Activated CD4-positive, alpha-beta memory T cell treated with anti-CD3 and anti-CD28 coated beads, Interleukin-2, amount 10 ng/mL, durations not matched to agents 7 days and 5 days (primary cell): ENCODE results near the gene HEG1. TPM values are rescaled to one million over a fixed set of nuclear protein-coding genes. Genes with fewer than 3 reads are reported as not detected.

ENCODE experiments used
- CTCF ChIA-PET: fragments of 350-600 bp; sonication (Branson Sonifier 250); formaldehyde crosslinking; loops from one replicate; lab custom pipeline; 2021; ENCODE audit warnings: antibody characterized with exemption, inconsistent platforms; lab: Charles Lee
- POLR2A ChIA-PET: fragments of 350-600 bp; sonication (Branson Sonifier 250); formaldehyde crosslinking; loops from one replicate; lab custom pipeline; 2021; ENCODE audit warnings: antibody characterized with exemption; lab: Charles Lee
- DNase-seq: peaks from one replicate; pipeline ENCODE4 v3.0.0-alpha.2; 2020
- H3K27ac Mint-ChIP-seq: one replicate; pipeline ENCODE4 v1.8.0; 2021; ENCODE audit warnings: mild to moderate bottlenecking, mixed read lengths
- H3K27me3 Mint-ChIP-seq: one replicate; pipeline ENCODE4 v1.8.0; 2021; ENCODE audit warnings: mixed read lengths
- H3K36me3 Mint-ChIP-seq: one replicate; pipeline ENCODE4 v1.8.0; 2021; ENCODE audit warnings: low read depth, mixed read lengths
- H3K4me1 Mint-ChIP-seq: one replicate; pipeline ENCODE4 v1.8.0; 2021; ENCODE audit warnings: mixed read lengths
- H3K4me3 Mint-ChIP-seq: one replicate; pipeline ENCODE4 v1.8.0; 2021; ENCODE audit warnings: mild to moderate bottlenecking, mixed read lengths
- H3K9me3 Mint-ChIP-seq: one replicate; pipeline ENCODE4 v1.8.0; 2021; ENCODE audit warnings: mixed read lengths
- total RNA-seq, 2 experiments: library from RNA; stranded (reverse); gene quantifications; one replicate each; pipeline ENCODE4 v1.2.3, GENCODE V29; 2021

Gene HEG1
- total RNA-seq, 2 experiments from 2014 or later = 26.7 to 27.7 TPM

- ChIA-PET POLR2A (no interaction called here), CTCF (no interaction called here)
- H3K4me1 Mint-ChIP-seq = no peaks in the 10 kb centered on the region
- H3K27me3 Mint-ChIP-seq = no peaks in the 10 kb centered on the region
- H3K27ac Mint-ChIP-seq = no peak overlapping the region
- H3K4me3 Mint-ChIP-seq = no peak overlapping the region
- no peak for DNase-seq
- peaks cover 63% of the 10 kb centered on the region for H3K36me3 Mint-ChIP-seq
- no peaks in the 10 kb centered on the region for H3K9me3 Mint-ChIP-seq
These were observed 54.0 kb downstream of the HEG1 start for GRCh38 chr3:125001557-125002413.

DNA sequence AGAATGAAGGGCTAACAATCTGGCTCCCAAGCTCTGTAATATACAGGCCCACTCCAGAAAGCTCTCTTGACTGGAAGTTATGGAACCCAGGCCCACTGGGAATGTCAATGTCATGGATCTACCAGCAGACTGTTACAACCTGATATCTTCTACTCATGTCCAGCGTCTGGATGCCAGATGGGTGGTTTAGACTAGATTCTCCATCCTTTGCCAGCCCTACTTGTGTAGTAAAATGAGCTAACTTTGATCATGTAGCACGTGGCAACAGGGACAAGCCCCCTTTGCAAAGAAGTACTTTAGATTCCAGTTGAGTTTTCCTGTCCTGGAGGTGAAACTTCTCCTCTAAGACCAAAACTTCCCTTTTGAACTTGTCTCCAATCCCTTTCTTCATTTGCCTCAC, 55.1 kb downstream of the HEG1 start:
- CTCF ChIA-PET = no interaction called here
- H3K27ac Mint-ChIP-seq = no peak overlapping the region
- no peaks in the 10 kb centered on the region for H3K9me3 Mint-ChIP-seq
- POLR2A ChIA-PET = interaction anchor here (1.1 kb wide), 1 partner anchor 14 kb away, joined by 3 read pairs; no protein-coding TSS in a partner anchor
- peaks cover 8% of the 10 kb centered on the region for H3K4me1 Mint-ChIP-seq
- peaks cover 65% of the 10 kb centered on the region for H3K36me3 Mint-ChIP-seq
- H3K4me3 Mint-ChIP-seq = no peak overlapping the region
- no peaks in the 10 kb centered on the region for H3K27me3 Mint-ChIP-seq
- DNase-seq = no peak

GRCh38 chr3:124999897-125000435, 55.8 kb downstream of the HEG1 start:
- POLR2A ChIA-PET = interaction anchor here (1.1 kb wide), 1 partner anchor 13 kb away, joined by 3 read pairs; no protein-coding TSS in a partner anchor
- CTCF ChIA-PET = no interaction called here
- Mint-ChIP-seq H3K36me3 (peaks cover 60% of the 10 kb centered on the region), H3K4me1 (peaks cover 13% of the 10 kb centered on the region), H3K27me3 (no peaks in the 10 kb centered on the region), H3K27ac (no peak overlapping the region), H3K9me3 (no peaks in the 10 kb centered on the region), H3K4me3 (no peak overlapping the region)
- DNase-seq = no peak

DNA sequence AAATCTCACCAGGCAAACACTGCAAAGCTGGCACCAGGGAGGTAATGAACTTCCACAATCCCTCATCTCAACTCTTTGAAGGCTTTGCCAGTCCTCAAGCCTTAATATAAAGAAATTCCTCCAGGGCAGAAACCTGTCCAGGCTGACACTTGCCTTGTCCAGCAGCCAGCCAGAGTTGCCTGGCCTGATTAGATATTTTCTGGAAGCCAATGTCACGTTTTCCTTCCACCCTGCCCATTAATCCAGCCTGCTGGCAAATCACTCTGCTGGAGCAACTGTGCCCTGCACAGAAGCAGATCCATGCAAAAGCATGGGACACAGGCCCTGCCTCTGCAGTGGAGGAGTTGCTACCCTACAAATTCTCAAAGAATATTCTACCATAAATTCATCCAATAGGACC, 56.5 kb downstream of the HEG1 start:
- Mint-ChIP-seq H3K4me3 (no peak overlapping the region), H3K27ac (no peak overlapping the region), H3K9me3 (no peaks in the 10 kb centered on the region), H3K4me1 (peaks cover 13% of the 10 kb centered on the region), H3K27me3 (no peaks in the 10 kb centered on the region), H3K36me3 (peaks cover 54% of the 10 kb centered on the region)
- no peak for DNase-seq
- POLR2A ChIA-PET = no interaction called here
- CTCF ChIA-PET = interaction anchor here (1.3 kb wide), 1 partner anchor 437 kb away, joined by 4 read pairs; no protein-coding TSS in a partner anchor

DNA sequence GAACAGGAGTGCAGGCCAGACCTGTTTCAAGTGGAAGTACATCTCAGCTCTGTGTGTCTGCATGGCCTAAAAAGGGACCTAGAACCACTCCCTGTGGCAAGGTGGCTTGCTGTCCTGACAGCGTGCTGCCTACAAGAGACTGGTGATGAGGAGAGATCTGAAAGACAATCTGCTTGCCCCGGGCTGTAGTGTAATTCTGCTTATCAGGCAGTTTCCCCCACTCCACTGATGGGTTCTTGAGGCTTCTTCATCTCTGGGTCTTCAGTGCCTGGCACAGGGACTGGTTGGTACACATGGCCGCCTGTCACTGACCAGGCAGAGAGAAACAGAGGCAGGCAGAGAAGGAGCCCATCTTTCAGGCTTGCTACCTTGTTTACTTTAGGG, 57.6 kb downstream of the HEG1 start:
- Mint-ChIP-seq H3K9me3 (no peaks in the 10 kb centered on the region), H3K4me1 (peaks cover 21% of the 10 kb centered on the region), H3K4me3 (no peak overlapping the region), H3K27ac (no peak overlapping the region), H3K27me3 (no peaks in the 10 kb centered on the region), H3K36me3 (peaks cover 49% of the 10 kb centered on the region)
- DNase-seq = no peak
- ChIA-PET POLR2A (no interaction called here), CTCF (interaction anchor here (1.3 kb wide), 1 partner anchor 439 kb away, joined by 4 read pairs; no protein-coding TSS in a partner anchor)

- H3K36me3 Mint-ChIP-seq = peaks cover 43% of the 10 kb centered on the region
- CTCF ChIA-PET = interaction anchor here (3.3 kb wide), 1 partner anchor 439 kb away, joined by 19 read pairs; no protein-coding TSS in a partner anchor
- no peak overlapping the region for H3K27ac Mint-ChIP-seq
These were observed 58.2 kb downstream of the HEG1 start for GRCh38 chr3:124997303-124998246.

GRCh38 chr3:124995460-124995994, 60.3 kb downstream of the HEG1 start:
- ChIA-PET POLR2A (interaction anchor here (0.7 to 1.4 kb wide), 2 partner anchors 206 to 429 kb away, joined by 3 read pairs; no protein-coding TSS in a partner anchor), CTCF (interaction anchor here (0.7 to 3.3 kb wide), 14 partner anchors 8 to 591 kb away, joined by 3 to 19 read pairs (median 4); no protein-coding TSS in a partner anchor)
- Mint-ChIP-seq H3K36me3 (peaks cover 36% of the 10 kb centered on the region), H3K27ac (peak overlapping the region; percentile 36), H3K27me3 (no peaks in the 10 kb centered on the region), H3K4me3 (no peak overlapping the region), H3K4me1 (peaks cover 21% of the 10 kb centered on the region), H3K9me3 (no peaks in the 10 kb centered on the region)
- DNase-seq = peak; percentile 65

More at GRCh38 chr3:124997303-124998246, 58.2 kb downstream of the HEG1 start:
- no peaks in the 10 kb centered on the region for H3K27me3 Mint-ChIP-seq
- peaks cover 21% of the 10 kb centered on the region for H3K4me1 Mint-ChIP-seq
- H3K4me3 Mint-ChIP-seq = no peak overlapping the region
- DNase-seq = no peak
- H3K9me3 Mint-ChIP-seq = no peaks in the 10 kb centered on the region
- POLR2A ChIA-PET = no interaction called here

GRCh38 chr3:124993466-124993865, 62.3 kb downstream of the HEG1 start:
- Mint-ChIP-seq H3K4me1 (peaks cover 21% of the 10 kb centered on the region), H3K9me3 (no peaks in the 10 kb centered on the region), H3K4me3 (no peak overlapping the region), H3K27me3 (no peaks in the 10 kb centered on the region), H3K36me3 (peaks cover 35% of the 10 kb centered on the region), H3K27ac (no peak overlapping the region)
- ChIA-PET POLR2A (no interaction called here), CTCF (interaction anchor here (1.1 kb wide), 1 partner anchor 43 kb away, joined by 3 read pairs; no protein-coding TSS in a partner anchor)
- no peak for DNase-seq

GRCh38 chr3:124992041-124992440, 63.8 kb downstream of the HEG1 start:
- H3K4me1 Mint-ChIP-seq = peaks cover 21% of the 10 kb centered on the region
- peaks cover 24% of the 10 kb centered on the region for H3K36me3 Mint-ChIP-seq
- no peak overlapping the region for H3K27ac Mint-ChIP-seq
- H3K27me3 Mint-ChIP-seq = no peaks in the 10 kb centered on the region
- H3K4me3 Mint-ChIP-seq = no peak overlapping the region
- no peak for DNase-seq
- H3K9me3 Mint-ChIP-seq = no peaks in the 10 kb centered on the region
- POLR2A ChIA-PET = no interaction called here
- CTCF ChIA-PET = interaction anchor here (0.7 to 1.3 kb wide), 2 partner anchors 57 to 231 kb away, joined by 3 read pairs; no protein-coding TSS in a partner anchor

DNA sequence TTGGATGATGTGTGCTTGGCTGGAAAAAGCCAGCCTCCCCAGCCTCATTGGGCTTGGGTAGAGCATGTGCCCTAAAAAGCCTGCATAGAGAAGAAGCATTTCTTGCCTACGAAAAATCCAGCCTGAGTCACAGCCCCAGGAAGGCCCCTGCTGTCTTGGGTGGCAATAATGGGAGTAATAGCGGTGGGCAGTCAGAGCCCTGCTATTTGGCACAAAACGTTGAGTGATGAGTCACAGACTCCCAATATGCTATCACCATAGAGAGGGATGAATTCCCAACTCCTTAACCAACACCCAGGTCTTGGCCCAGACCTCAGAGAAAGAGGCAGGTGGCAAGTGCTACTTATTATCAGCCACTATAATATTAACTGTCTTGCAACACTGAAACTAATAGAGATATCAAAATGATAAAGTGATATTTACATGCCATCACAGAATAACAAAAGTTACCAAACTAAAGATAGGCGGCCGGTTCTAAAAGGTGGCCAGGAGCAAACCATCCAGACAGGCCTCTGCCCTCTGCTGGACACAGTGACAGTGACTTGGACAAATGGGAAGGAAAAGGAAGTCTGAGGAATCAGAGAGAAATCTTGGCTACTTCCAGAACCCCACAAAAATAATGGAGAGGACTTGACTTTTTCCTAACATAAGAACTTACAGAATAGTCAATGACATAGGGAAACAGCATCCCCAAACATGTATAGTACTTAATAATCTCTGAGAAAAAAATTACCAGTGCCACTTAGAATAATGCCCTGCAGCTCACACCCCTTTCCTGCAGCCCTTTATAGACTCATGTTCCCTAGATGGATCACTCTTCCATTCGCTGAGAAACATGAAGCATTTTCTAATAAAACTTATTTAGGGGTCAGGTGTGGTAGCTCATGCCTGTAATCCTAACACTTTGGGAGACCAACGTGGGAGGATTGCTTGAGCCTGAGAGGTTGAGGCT, 69.3 kb downstream of the HEG1 start:
- no peak for DNase-seq
- Mint-ChIP-seq H3K27me3 (no peaks in the 10 kb centered on the region), H3K4me3 (no peak overlapping the region), H3K4me1 (peaks cover 6% of the 10 kb centered on the region), H3K27ac (no peak overlapping the region), H3K9me3 (no peaks in the 10 kb centered on the region), H3K36me3 (peaks cover 23% of the 10 kb centered on the region)
- ChIA-PET POLR2A (interaction anchor here (1.3 kb wide), 1 partner anchor 14 kb away, joined by 3 read pairs; no protein-coding TSS in a partner anchor), CTCF (no interaction called here)

- no peak for DNase-seq
- no peaks in the 10 kb centered on the region for H3K27me3 Mint-ChIP-seq
- CTCF ChIA-PET = no interaction called here
- POLR2A ChIA-PET = no interaction called here
- no peaks in the 10 kb centered on the region for H3K9me3 Mint-ChIP-seq
- H3K4me1 Mint-ChIP-seq = peaks cover 6% of the 10 kb centered on the region
- peaks cover 19% of the 10 kb centered on the region for H3K36me3 Mint-ChIP-seq
- no peak overlapping the region for H3K4me3 Mint-ChIP-seq
- no peak overlapping the region for H3K27ac Mint-ChIP-seq
These were observed 70.4 kb downstream of the HEG1 start for GRCh38 chr3:124985349-124985748.
